GM12878 (cell line): Measurements from ENCODE around the gene PGLYRP1.

Experiments used
- CTCF ChIP-seq, 3 experiments: IDR thresholded peaks in 2 of 3; conservative IDR thresholded peaks in 1 of 3; 2 replicates each; pipeline ENCODE4 v1.5.1; 2011; ENCODE audit warnings: low read depth in 3 of 3, low read length in 3 of 3, mild to moderate bottlenecking in 3 of 3, control low read depth in 2 of 3, moderate library complexity in 2 of 3, inconsistent platforms in 1 of 3, mixed read lengths in 1 of 3; ENCODE audit not compliant: control insufficient read depth in 2 of 3, insufficient read depth in 1 of 3; ENCODE audit errors: extremely low read depth in 1 of 3
- EZH2 ChIP-seq: IDR thresholded peaks from 2 replicates; pipeline ENCODE4 v1.6.1; 2012; ENCODE audit warnings: low read depth, mild to moderate bottlenecking, control low read depth, inconsistent platforms, low read length, borderline replicate concordance; ENCODE audit not compliant: control insufficient read depth
- KDM1A ChIP-seq: fragments of 200-600 bp; sonication (generic); IDR thresholded peaks from 2 replicates; pipeline ENCODE4 v1.6.1; 2016; ENCODE audit warnings: borderline replicate concordance
- MAX ChIP-seq: IDR thresholded peaks from 2 replicates; pipeline ENCODE4 v1.6.1; 2012; ENCODE audit warnings: low read depth, low read length, improper control_type of control experiment
- MXI1 ChIP-seq: fragments of 150-350 bp; IDR thresholded peaks from 2 replicates; pipeline ENCODE4 v1.6.1; 2011; ENCODE audit warnings: low read depth, mild to moderate bottlenecking, inconsistent platforms, low read length, improper control_type of control experiment
- PBX3 ChIP-seq: IDR thresholded peaks from 2 replicates; pipeline ENCODE4 v1.6.1; 2011; ENCODE audit warnings: mild to moderate bottlenecking, low read depth, low read length, moderate library complexity; ENCODE audit not compliant: insufficient replicate concordance
- POLR2A ChIP-seq: IDR thresholded peaks from 2 replicates; pipeline ENCODE4 v1.6.1; 2011; ENCODE audit warnings: low read depth, mild to moderate bottlenecking, low read length
- RBBP5 ChIP-seq: fragments of 200-600 bp; sonication (generic); conservative IDR thresholded peaks from 2 replicates; pipeline ENCODE4 v1.6.1; 2016
- REST ChIP-seq: IDR thresholded peaks from 2 replicates; pipeline ENCODE4 v1.6.1; 2012; ENCODE audit warnings: mild to moderate bottlenecking, low read depth, low read length
- RFX5 ChIP-seq: IDR thresholded peaks from 2 replicates; pipeline ENCODE4 v1.6.1; 2011; ENCODE audit warnings: low read depth, low read length, improper control_type of control experiment
- SIN3A ChIP-seq: IDR thresholded peaks from 2 replicates; pipeline ENCODE4 v1.6.1; 2012; ENCODE audit warnings: low read depth, low read length, improper control_type of control experiment
- SMC3 ChIP-seq: IDR thresholded peaks from 2 replicates; pipeline ENCODE4 v1.6.1; 2011; ENCODE audit warnings: low read length, improper control_type of control experiment, borderline replicate concordance
- TF ChIP-seq, protein P1 (sequence below): IDR thresholded peaks from 2 replicates; pipeline ENCODE4 v1.6.1; 2012; ENCODE audit warnings: low read depth, low read length, improper control_type of control experiment

- TF ChIP-seq EZH2: no peak
- no peak for TF ChIP-seq KDM1A
- TF ChIP-seq, protein P1, sequence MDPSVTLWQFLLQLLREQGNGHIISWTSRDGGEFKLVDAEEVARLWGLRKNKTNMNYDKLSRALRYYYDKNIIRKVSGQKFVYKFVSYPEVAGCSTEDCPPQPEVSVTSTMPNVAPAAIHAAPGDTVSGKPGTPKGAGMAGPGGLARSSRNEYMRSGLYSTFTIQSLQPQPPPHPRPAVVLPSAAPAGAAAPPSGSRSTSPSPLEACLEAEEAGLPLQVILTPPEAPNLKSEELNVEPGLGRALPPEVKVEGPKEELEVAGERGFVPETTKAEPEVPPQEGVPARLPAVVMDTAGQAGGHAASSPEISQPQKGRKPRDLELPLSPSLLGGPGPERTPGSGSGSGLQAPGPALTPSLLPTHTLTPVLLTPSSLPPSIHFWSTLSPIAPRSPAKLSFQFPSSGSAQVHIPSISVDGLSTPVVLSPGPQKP: no peak
- no peak for TF ChIP-seq SIN3A
- no peak for TF ChIP-seq RFX5
- TF ChIP-seq PBX3: no peak
- TF ChIP-seq POLR2A: no peak
- TF ChIP-seq RBBP5: no peak
- no peak for TF ChIP-seq MXI1
- TF ChIP-seq REST: no peak
- TF ChIP-seq SMC3: no peak
- TF ChIP-seq CTCF (IDR thresholded peaks at IDR 0.05 in 2 of 3, conservative IDR thresholded peaks at IDR 0.05 in 1 of 3; ENCODE audit: control insufficient read depth in 2 of 3, extremely low read depth in 1 of 3, insufficient read depth in 1 of 3, low read depth in 3 of 3, low read length in 3 of 3): no peak
- TF ChIP-seq MAX: no peak
Observed at GRCh38 chr19:46035546-46035945, 12.7 kb upstream of the PGLYRP1 start.
